Measurements from ENCODE around the gene SREBF1.

Gene SREBF1

GRCh38 chr17:17839791-17840707 lies 3.3 kb upstream of the SREBF1 start:
- DNase-seq: peak; percentile 34

- no peak for DNase-seq
Observed at GRCh38 chr17:17837966-17838962, 1.5 kb upstream of the SREBF1 start.

GRCh38 chr17:17837380-17837821 lies 615 bp upstream of the SREBF1 start:
- no peak for DNase-seq

GRCh38 chr17:17836250-17836817 lies 452 bp downstream of the SREBF1 start:
- DNase-seq: peak; percentile 59

GRCh38 chr17:17835415-17836249 lies 1.2 kb downstream of the SREBF1 start:
- DNase-seq: no peak

GRCh38 chr17:17834974-17835373 lies 1.8 kb downstream of the SREBF1 start:
- no peak for DNase-seq

- DNase-seq: no peak
Observed at GRCh38 chr17:17833658-17834357, 3.0 kb downstream of the SREBF1 start.

- DNase-seq: no peak
Observed at GRCh38 chr17:17832032-17832363, 4.8 kb downstream of the SREBF1 start.

- DNase-seq: no peak
Observed at GRCh38 chr17:17831208-17832031, 5.4 kb downstream of the SREBF1 start.

- DNase-seq: no peak
Observed at GRCh38 chr17:17830740-17831207, 6.0 kb downstream of the SREBF1 start.

- no peak for DNase-seq
Observed at GRCh38 chr17:17830269-17830567, 6.6 kb downstream of the SREBF1 start.

- no peak for DNase-seq
Observed at GRCh38 chr17:17827826-17828621, 8.8 kb downstream of the SREBF1 start.

- no peak for DNase-seq
Observed at GRCh38 chr17:17826942-17827785, 9.6 kb downstream of the SREBF1 start.

GRCh38 chr17:17826342-17826713 lies 10.5 kb downstream of the SREBF1 start:
- no peak for DNase-seq

- no peak for DNase-seq
Observed at GRCh38 chr17:17824783-17825614, 11.8 kb downstream of the SREBF1 start.

- DNase-seq: no peak
Observed at GRCh38 chr17:17824119-17824782, 12.5 kb downstream of the SREBF1 start.

GRCh38 chr17:17823433-17824118 lies 13.2 kb downstream of the SREBF1 start:
- no peak for DNase-seq
